GM19455 (cell line): ENCODE measurements around the gene GOLT1A.

Experiments used
- ATAC-seq: cut with Tn5 transposase; IDR thresholded peaks from one replicate; pipeline ENCODE4 v1.9.1; 2021; ENCODE audit not compliant: unreplicated experiment

The GOLT1A gene

GRCh38 chr1:204162494-204163074 is 51.2 kb downstream of the GOLT1A start:
- peak; percentile 64 for ATAC-seq

- no peak for ATAC-seq
These were observed 51.9 kb downstream of the GOLT1A start for GRCh38 chr1:204161609-204162493.

- ATAC-seq, result no peak
These were observed 55.8 kb downstream of the GOLT1A start for GRCh38 chr1:204157962-204158361.

GRCh38 chr1:204155881-204156280 is 57.9 kb downstream of the GOLT1A start:
- no peak for ATAC-seq

- no peak for ATAC-seq
These were observed 59.1 kb downstream of the GOLT1A start for GRCh38 chr1:204154568-204155255.

- ATAC-seq, result no peak
These were observed 60.1 kb downstream of the GOLT1A start for GRCh38 chr1:204153667-204154066.

GRCh38 chr1:204152310-204153044 is 61.3 kb downstream of the GOLT1A start:
- ATAC-seq, result no peak

- no peak for ATAC-seq
These were observed 62.1 kb downstream of the GOLT1A start, which contains the start of gene ETNK2 for GRCh38 chr1:204151552-204152309. Gene ETNK2 (minus strand): TSS chr1:204152044. CDS start chr1:204151852, 192 bp downstream.

GRCh38 chr1:204150702-204151551 is 62.9 kb downstream of the GOLT1A start:
- no peak for ATAC-seq

GRCh38 chr1:204149635-204150565 is 63.9 kb downstream of the GOLT1A start:
- ATAC-seq, result no peak

- no peak for ATAC-seq
These were observed 64.7 kb downstream of the GOLT1A start for GRCh38 chr1:204149107-204149506.
